Adrenal gland (tissue), 12 donors: ENCODE results near the gene CEP131. TPM values are rescaled to one million over a fixed set of nuclear protein-coding genes. Genes with fewer than 3 reads are reported as not detected.

Experiments
- DNase-seq, 7 donors: peaks; one replicate each; pipeline ENCODE4 v3.0.0-alpha.2; 2019 to 2020
- H3K27ac ChIP-seq, 5 donors: fragments of 200-600 bp; sonication (generic) in 4 of 5; 1 replicate in 3 of 5; 2 replicates in 2 of 5; pipeline versions ENCODE4 v1.5.1 to v1.8.0; 2016 to 2020; ENCODE audit warnings: mild to moderate bottlenecking in 1 of 5
- H3K27me3 ChIP-seq: fragments of 200-600 bp; 2 replicates; pipeline ENCODE4 v1.8.0; 2021
- H3K36me3 ChIP-seq, 2 donors: fragments of 200-600 bp; replicated peaks in 1 of 2; 1 replicate in 1 of 2; 2 replicates in 1 of 2; pipeline versions ENCODE4 v1.5.1 to v1.8.0; 2018 to 2022
- H3K4me1 ChIP-seq, 2 donors: fragments of 200-600 bp; replicated peaks in 1 of 2; 1 replicate in 1 of 2; 2 replicates in 1 of 2; pipeline versions ENCODE4 v1.5.1 to v1.8.0; 2018 to 2021
- H3K4me3 ChIP-seq, 4 donors: fragments of 200-600 bp; sonication (generic) in 3 of 4; one replicate each; pipeline ENCODE4 v1.5.1; 2016 to 2018
- H3K9me3 ChIP-seq, 3 donors: fragments of 200-600 bp; sonication (generic) in 1 of 3; replicated peaks in 1 of 3; 1 replicate in 2 of 3; 2 replicates in 1 of 3; pipeline versions ENCODE4 v1.5.1 to v1.8.0; 2016 to 2021
- CTCF ChIP-seq, 6 experiments: fragments of 450-650 bp in 4 of 6; fragments of 200-600 bp in 2 of 6; sonication (generic) in 1 of 6; IDR thresholded peaks; 1 replicate in 5 of 6; 2 replicates in 1 of 6; pipeline versions ENCODE4 v1.5.1 to v1.8.0; 2016 to 2021; ENCODE audit warnings: antibody characterized with exemption in 6 of 6, mild to moderate bottlenecking in 2 of 6, moderate library complexity in 1 of 6
- POLR2A ChIP-seq, 2 donors: fragments of 450-650 bp; IDR thresholded peaks; one replicate each; pipeline ENCODE4 v1.6.1; 2017; ENCODE audit warnings: antibody characterized with exemption in 2 of 2, mild to moderate bottlenecking in 2 of 2, moderate library complexity in 1 of 2
- WGBS, 4 donors: extraction: QIAGEN DNeasy Blood & Tissue Kit in 2 of 4; methylation state at CpG; one replicate each; pipeline versions ENCODE4 v1.1.5 to v1.1.7; 2013 to 2017; 5-methylcytosine and 5-hydroxymethylcytosine counted together
- intact Hi-C, 2 donors: fragments of 100-400 bp; cut with DNase I; formaldehyde crosslinking; loops; one replicate each; pipeline versions ENCODE4 v1.14.1 to v1.15.0; 2022 to 2023
- polyA plus RNA-seq, 3 donors: library from polyadenylated mRNA; stranded (reverse); fragments of 200-250 nt in 2 of 3; fragments of 350-450 nt in 1 of 3; fragmentation: Illumina TruSeq in 1 of 3; extraction: RNeasy Lipid Tissue Mini Kit (QIAGEN cat#74804) in 1 of 3; gene quantifications; one replicate each; pipeline ENCODE4 v1.2.3, GENCODE V29; 2013 to 2014
- total RNA-seq, 9 donors: library from RNA; depleted of rRNA in 4 of 9; stranded (reverse); fragments of >200 nt in 4 of 9; fragments of 120-200 nt in 1 of 9; fragmentation: NEBNext Ultra II Directional in 1 of 9; extraction: Animal tissue kit (Norgen Biotek cat#: 25700) in 1 of 9; gene quantifications; one replicate each; pipeline versions ENCODE4 v1.1.0 to v1.2.4, GENCODE V29; 2013 to 2023
- donor health status: healthy with polysubstance abuse.
- donor health status: Bipolar disorder and iron deficiency.
- donor health status: DM: yes; HTN: yes; CAD: no.
- donor health status: DM: no; HTN: no; CAD: no.
- donor health status: DM: no; HTN: no; CAD: no.
- donor health status: DM: yes; HTN: yes; CAD: no.

Gene CEP131
- total and polyA plus RNA-seq, 12 donors = 0.81 to 55.8 (median 8.2) TPM

GRCh38 chr17:81161536-81161935 is 61.2 kb downstream of the CEP131 start:
- Histone ChIP-seq H3K4me3 (no peak overlapping the region), H3K36me3 (no peaks in the 10 kb centered on the region), H3K9me3 (no peaks in the 10 kb centered on the region), H3K4me1 (peaks cover 7 to 17% of the 10 kb centered on the region in 2 donors), H3K27ac (no peak overlapping the region), H3K27me3 (peaks cover 6% of the 10 kb centered on the region)
- WGBS, 4 donors = 90 to 96% (median 94%) methylated on average over 8 to 15 of the region's 15 CpGs
- TF ChIP-seq CTCF (IDR thresholded peaks at IDR 0.05) (no peak), POLR2A (IDR thresholded peaks at IDR 0.05) (no peak)
- no peak for DNase-seq
- intact Hi-C loops = no loop called here

- Histone ChIP-seq H3K9me3 (no peaks in the 10 kb centered on the region), H3K27ac (peak overlapping the region in 1 of 5 donors; percentile 66), H3K36me3 (no peaks in the 10 kb centered on the region), H3K4me1 (peaks cover 7 to 17% of the 10 kb centered on the region in 2 donors), H3K27me3 (peaks cover 6% of the 10 kb centered on the region), H3K4me3 (peak overlapping the region in 1 of 4 donors; percentile 55)
- intact Hi-C loops = no loop called here
- WGBS, 4 donors = 73 to 87% (median 77%) methylated on average over 14 to 32 of the region's 32 CpGs
- TF ChIP-seq POLR2A (IDR thresholded peaks at IDR 0.05) (no peak), CTCF (IDR thresholded peaks at IDR 0.05) (no peak)
- DNase-seq = no peak
These were observed 61.9 kb downstream of the CEP131 start for GRCh38 chr17:81160747-81161453.

- H3K9me3 ChIP-seq = no peaks in the 10 kb centered on the region
- peak; percentile 42 to 75 (median 69) for DNase-seq
- 10 to 50% (median 14%) methylated on average over 2 to 28 of the region's 28 CpGs for WGBS, 4 donors
- intact Hi-C loops = no loop called here
- H3K4me1 ChIP-seq = peaks cover 7 to 17% of the 10 kb centered on the region in 2 donors
- H3K27me3 ChIP-seq = peaks cover 2% of the 10 kb centered on the region
- H3K4me3 ChIP-seq = peak overlapping the region in 2 of 4 donors; percentile 26 to 55
- no peak for TF ChIP-seq CTCF (IDR thresholded peaks at IDR 0.05)
- TF ChIP-seq POLR2A (IDR thresholded peaks at IDR 0.05) = no peak
- H3K27ac ChIP-seq = peak overlapping the region in 2 of 5 donors; percentile 30 to 66
- no peaks in the 10 kb centered on the region for H3K36me3 ChIP-seq
These were observed 62.5 kb downstream of the CEP131 start for GRCh38 chr17:81160306-81160705.

- Histone ChIP-seq H3K4me1 (peaks cover 7 to 17% of the 10 kb centered on the region in 2 donors), H3K27ac (peak overlapping the region in 2 of 5 donors; percentile 30 to 66), H3K27me3 (no peaks in the 10 kb centered on the region), H3K36me3 (no peaks in the 10 kb centered on the region), H3K9me3 (no peaks in the 10 kb centered on the region), H3K4me3 (peak overlapping the region in 2 of 4 donors; percentile 26 to 55)
- peak in 2 of 7 donors; percentile 21 to 27 for DNase-seq
- no peak for TF ChIP-seq CTCF (IDR thresholded peaks at IDR 0.05)
- TF ChIP-seq POLR2A (IDR thresholded peaks at IDR 0.05) = no peak
- intact Hi-C loops = no loop called here
- 27 to 35% (median 31%) methylated on average over 12 to 25 of the region's 25 CpGs; no CpG with 5 or more reads in 1 of the 4 donors for WGBS, 4 donors
These were observed 63.0 kb downstream of the CEP131 start for GRCh38 chr17:81159611-81160265.
